Cardiac muscle cell (in vitro differentiated cells and primary cell): Measurements from ENCODE around the gene TIAM2. TPM values are rescaled to one million over a fixed set of nuclear protein-coding genes. Genes with fewer than 3 reads are reported as not detected.

Experiments used
- DNase-seq, 2 donors: peaks; one replicate each; pipeline versions ENCODE4 v3.0.0 to v3.0.0-alpha.2; 2010 to 2017; ENCODE audit warnings: low read depth in 1 of 2, low spot score in 1 of 2
- H3K27ac ChIP-seq: fragments of 200-600 bp; sonication (generic); 2 replicates; pipeline ENCODE4 v1.5.1; 2016
- H3K27me3 ChIP-seq: fragments of 200-600 bp; sonication (generic); 2 replicates; pipeline ENCODE4 v1.6.0; 2016; ENCODE audit warnings: control low read depth
- H3K36me3 ChIP-seq: fragments of 200-600 bp; sonication (generic); 2 replicates; pipeline ENCODE4 v1.5.1; 2016; ENCODE audit warnings: control low read depth
- H3K4me1 ChIP-seq: fragments of 200-600 bp; sonication (generic); 2 replicates; pipeline ENCODE4 v1.8.1; 2017; ENCODE audit warnings: low read depth, mild to moderate bottlenecking, mixed run types
- H3K4me3 ChIP-seq: fragments of 200-600 bp; sonication (generic); 2 replicates; pipeline ENCODE4 v1.5.1; 2016; ENCODE audit warnings: mild to moderate bottlenecking
- H3K9me3 ChIP-seq: fragments of 200-600 bp; sonication (generic); 2 replicates; pipeline ENCODE4 v1.5.1; 2017; ENCODE audit warnings: low read depth, mild to moderate bottlenecking, control low read depth
- CTCF ChIP-seq: IDR thresholded peaks from 2 replicates; pipeline ENCODE4 v1.5.1; 2012; ENCODE audit warnings: low read depth, mild to moderate bottlenecking, low read length
- polyA plus RNA-seq: library from polyadenylated mRNA; unstranded; fragments of >200 nt; fragmentation: Nextera tagmentation; extraction: Ambion mirVana; gene quantifications from 2 replicates; pipeline ENCODE4 v1.2.1, GENCODE V29; 2016
- total RNA-seq: library from RNA; depleted of rRNA; stranded (reverse); fragments of >200 nt; gene quantifications from 2 replicates; pipeline ENCODE4 v1.2.3, GENCODE V29; 2016

TIAM2 gene
- total and polyA plus RNA-seq, 2 experiments from 2014 or later = 3.9 to 12.4 TPM

DNA sequence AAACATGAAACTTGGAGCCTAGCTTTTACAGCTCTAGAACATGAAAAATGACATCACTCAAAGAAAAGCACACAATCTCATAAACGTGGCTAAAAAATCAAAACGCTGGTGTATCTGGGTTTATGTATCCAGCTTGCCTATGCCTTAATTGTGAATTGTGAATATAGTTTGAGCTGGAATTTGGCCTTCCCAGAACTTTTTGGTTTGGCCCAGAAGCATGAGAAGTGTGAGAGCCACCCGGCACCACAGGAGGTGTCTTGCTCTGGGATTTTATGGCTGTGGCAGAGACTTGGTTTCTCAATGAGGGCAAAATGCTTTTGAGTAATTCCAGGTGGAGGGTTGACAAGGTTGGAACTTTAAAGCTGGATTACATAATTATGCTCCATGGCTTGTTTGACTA is 69.2 kb downstream of the TIAM2 start:
- DNase-seq = no peak
- Histone ChIP-seq H3K36me3 (no peaks in the 10 kb centered on the region), H3K4me3 (no peak overlapping the region), H3K27me3 (peaks cover 2% of the 10 kb centered on the region), H3K9me3 (no peaks in the 10 kb centered on the region), H3K27ac (no peak overlapping the region), H3K4me1 (no peaks in the 10 kb centered on the region)
- TF ChIP-seq CTCF = no peak

DNA sequence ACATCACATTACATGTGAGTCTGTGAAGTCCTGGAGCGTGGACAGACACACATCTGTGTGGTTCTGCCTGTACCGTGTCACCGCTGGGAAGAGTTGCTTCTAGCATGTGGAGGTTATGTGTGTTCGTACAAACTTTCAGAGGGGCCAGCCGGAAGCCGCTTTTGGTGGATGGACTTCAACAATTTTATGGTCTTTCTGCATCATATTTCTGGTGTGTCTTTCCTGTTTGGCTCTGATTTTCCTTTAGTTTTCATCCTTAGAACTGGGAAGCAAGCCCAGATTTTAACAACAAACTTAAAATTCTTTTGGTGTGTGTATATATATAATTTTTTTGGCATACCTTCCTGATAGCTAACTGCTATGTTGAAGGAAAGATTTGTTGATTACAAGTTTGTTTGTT is 71.2 kb downstream of the TIAM2 start:
- DNase-seq = peak in 1 of 2 donors; percentile 42
- Histone ChIP-seq H3K4me1 (no peaks in the 10 kb centered on the region), H3K9me3 (no peaks in the 10 kb centered on the region), H3K36me3 (no peaks in the 10 kb centered on the region), H3K27me3 (peaks cover 2% of the 10 kb centered on the region), H3K4me3 (no peak overlapping the region), H3K27ac (no peak overlapping the region)
- no peak for TF ChIP-seq CTCF

GRCh38 chr6:155066921-155067680 is 72.0 kb downstream of the TIAM2 start:
- H3K4me3 ChIP-seq = no peak overlapping the region
- peaks cover 2% of the 10 kb centered on the region for H3K27me3 ChIP-seq
- TF ChIP-seq CTCF = no peak
- H3K9me3 ChIP-seq = no peaks in the 10 kb centered on the region
- DNase-seq = no peak
- no peak overlapping the region for H3K27ac ChIP-seq
- no peaks in the 10 kb centered on the region for H3K4me1 ChIP-seq
- no peaks in the 10 kb centered on the region for H3K36me3 ChIP-seq

GRCh38 chr6:155067956-155068615 is 73.0 kb downstream of the TIAM2 start:
- H3K9me3 ChIP-seq = no peaks in the 10 kb centered on the region
- peaks cover 2% of the 10 kb centered on the region for H3K27me3 ChIP-seq
- H3K27ac ChIP-seq = no peak overlapping the region
- no peak overlapping the region for H3K4me3 ChIP-seq
- no peak for TF ChIP-seq CTCF
- DNase-seq = no peak
- no peaks in the 10 kb centered on the region for H3K36me3 ChIP-seq
- H3K4me1 ChIP-seq = no peaks in the 10 kb centered on the region

DNA sequence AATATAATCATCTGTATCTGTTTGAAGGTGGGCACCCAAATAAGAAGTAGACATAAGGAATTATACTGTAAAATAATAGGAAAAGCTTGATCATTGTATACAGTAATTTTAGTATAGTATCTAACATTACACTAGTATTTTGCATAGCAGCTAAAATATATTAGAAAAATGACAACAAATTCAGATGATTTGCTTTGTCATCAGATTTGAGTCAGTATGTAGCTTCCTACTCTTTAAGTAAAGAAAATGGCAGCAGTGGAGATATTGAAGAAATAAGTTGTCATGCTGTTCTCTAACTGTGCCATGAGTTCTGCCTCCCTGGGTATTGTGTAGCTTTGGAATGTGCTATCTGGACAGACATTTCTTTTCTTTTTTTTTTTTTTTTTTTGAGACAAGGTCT is 74.4 kb downstream of the TIAM2 start:
- Histone ChIP-seq H3K9me3 (no peaks in the 10 kb centered on the region), H3K27ac (no peak overlapping the region), H3K27me3 (peaks cover 2% of the 10 kb centered on the region), H3K4me3 (no peak overlapping the region), H3K36me3 (no peaks in the 10 kb centered on the region), H3K4me1 (no peaks in the 10 kb centered on the region)
- TF ChIP-seq CTCF = no peak
- no peak for DNase-seq
